NT2/D1 (cell line): ENCODE measurements around the gene SLC37A1.

Experiments used
- SUZ12 ChIP-seq: IDR thresholded peaks from 2 replicates; pipeline ENCODE4 v1.6.1; 2011; ENCODE audit not compliant: insufficient read length, insufficient read depth; ENCODE audit errors: extremely low read depth
- YY1 ChIP-seq: IDR thresholded peaks from 2 replicates; pipeline ENCODE4 v1.6.1; 2011; ENCODE audit not compliant: insufficient read length, insufficient read depth
- ZNF274 ChIP-seq: IDR thresholded peaks from 2 replicates; pipeline ENCODE4 v1.6.1; 2011; ENCODE audit warnings: mild to moderate bottlenecking, low read depth, low read length

DNA sequence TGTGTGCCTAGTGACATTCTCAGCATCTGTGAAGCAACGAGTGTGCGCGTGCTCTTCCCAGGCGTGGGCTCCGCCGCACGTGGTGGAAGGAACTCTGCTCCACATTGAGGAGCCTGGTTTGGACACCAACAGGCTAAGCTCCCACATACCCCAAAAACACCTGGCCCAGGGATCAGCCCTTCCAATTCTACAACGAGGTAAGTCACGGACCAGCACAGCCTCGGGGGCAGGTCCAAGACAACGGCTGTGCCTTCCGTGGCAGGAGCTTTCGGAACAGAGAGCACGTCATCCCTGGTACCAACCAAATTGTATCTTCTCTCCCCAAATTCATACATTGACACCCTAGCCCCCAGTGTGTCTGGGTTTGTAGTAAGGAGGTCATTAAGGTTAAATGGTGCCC, 112.5 kb downstream of the SLC37A1 start:
- no peak for TF ChIP-seq ZNF274
- TF ChIP-seq SUZ12, result no peak
- no peak for TF ChIP-seq YY1
